B cell (primary cell): ENCODE data around the gene SASH1. TPM values are rescaled to one million over a fixed set of nuclear protein-coding genes. Genes with fewer than 3 reads are reported as not detected.

Source experiments
- ATAC-seq: fragments of 200-7000 bp; cut with Tn5 transposase; one replicate; pipeline ENCODE4 v1.10.0; 2021; ENCODE audit warnings: low read depth, mild to moderate bottlenecking, moderate number of reproducible peaks, moderate library complexity
- CTCF ChIA-PET: fragments of 350-600 bp; sonication (Branson Sonifier 250); formaldehyde crosslinking; loops from one replicate; lab custom pipeline; 2021; ENCODE audit warnings: antibody characterized with exemption, inconsistent platforms; lab: Charles Lee
- POLR2A ChIA-PET: fragments of 350-600 bp; sonication (Branson Sonifier 250); formaldehyde crosslinking; loops from one replicate; lab custom pipeline; 2021; ENCODE audit warnings: antibody characterized with exemption; lab: Charles Lee
- DNase-seq: peaks from one replicate; pipeline ENCODE4 v3.0.0; 2013
- H2AFZ ChIP-seq: 2 replicates; pipeline ENCODE4 v1.6.1; 2012; ENCODE audit warnings: mild to moderate bottlenecking, low read depth, low read length; ENCODE audit not compliant: insufficient read depth, poor library complexity, severe bottlenecking
- H3K27ac ChIP-seq, 2 donors: 1 replicate in 1 of 2; 2 replicates in 1 of 2; pipeline ENCODE4 v1.5.1; 2012 to 2013; ENCODE audit warnings: low read length in 2 of 2, mild to moderate bottlenecking in 2 of 2, moderate library complexity in 1 of 2
- H3K27me3 ChIP-seq, 4 experiments: fragments of 200-600 bp in 1 of 4; sonication (generic) in 1 of 4; replicated peaks in 1 of 4; 1 replicate in 2 of 4; 2 replicates in 2 of 4; pipeline versions ENCODE4 v1.6.1 to v1.7.0; 2013 to 2016; ENCODE audit warnings: low read length in 3 of 4, mild to moderate bottlenecking in 2 of 4, mixed read lengths in 1 of 4, moderate library complexity in 1 of 4; ENCODE audit not compliant: insufficient read depth in 4 of 4, control insufficient read depth in 3 of 4; ENCODE audit errors: control extremely low read depth in 1 of 4
- H3K36me3 ChIP-seq, 2 experiments: replicated peaks in 1 of 2; 1 replicate in 1 of 2; 2 replicates in 1 of 2; pipeline versions ENCODE4 v1.6.1 to v1.7.1; 2013; ENCODE audit warnings: low read length in 1 of 2; ENCODE audit not compliant: insufficient read depth in 2 of 2, control insufficient read depth in 1 of 2; ENCODE audit errors: control extremely low read depth in 1 of 2, extremely low read depth in 1 of 2
- H3K4me1 ChIP-seq, 2 donors: fragments of 200-600 bp in 1 of 2; sonication (generic) in 1 of 2; 1 replicate in 1 of 2; 2 replicates in 1 of 2; pipeline versions ENCODE4 v1.5.1 to v1.6.1; 2013 to 2017; ENCODE audit warnings: low read length in 2 of 2; ENCODE audit not compliant: control insufficient read depth in 2 of 2, insufficient read depth in 2 of 2
- H3K4me2 ChIP-seq: replicated peaks from 2 replicates; pipeline ENCODE3; 2012; ENCODE audit warnings: mild to moderate bottlenecking, low read depth, low read length; ENCODE audit not compliant: poor library complexity, severe bottlenecking
- H3K4me3 ChIP-seq, 5 experiments: fragments of 200-600 bp in 1 of 5; sonication (generic) in 1 of 5; 1 replicate in 3 of 5; 2 replicates in 2 of 5; pipeline versions ENCODE4 v1.5.1 to v1.7.0; 2011 to 2016; ENCODE audit warnings: low read length in 4 of 5, mild to moderate bottlenecking in 4 of 5, low read depth in 2 of 5, control low read depth in 1 of 5, moderate library complexity in 1 of 5; ENCODE audit not compliant: insufficient read depth in 1 of 5; ENCODE audit errors: control extremely low read depth in 1 of 5, extremely low read depth in 1 of 5
- H3K79me2 ChIP-seq: fragments of 200-600 bp; sonication (generic); one replicate; pipeline ENCODE4 v1.6.0; 2016; ENCODE audit warnings: low read length; ENCODE audit not compliant: control insufficient read depth, insufficient read depth
- H3K9ac ChIP-seq: fragments of 200-600 bp; sonication (generic); 2 replicates; pipeline ENCODE4 v1.6.1; 2017; ENCODE audit warnings: mild to moderate bottlenecking, low read length, moderate library complexity
- H3K9me3 ChIP-seq, 3 donors: one replicate each; pipeline versions ENCODE4 v1.6.1 to v1.7.1; 2013; ENCODE audit warnings: low read length in 2 of 3; ENCODE audit not compliant: control insufficient read depth in 2 of 3, insufficient read depth in 1 of 3; ENCODE audit errors: control extremely low read depth in 1 of 3
- H4K20me1 ChIP-seq: 2 replicates; pipeline ENCODE4 v1.6.0; 2012; ENCODE audit warnings: mild to moderate bottlenecking, low read length; ENCODE audit not compliant: insufficient read depth, control insufficient read depth, poor library complexity, severe bottlenecking
- H3K27ac Mint-ChIP-seq: one replicate; pipeline ENCODE4 v1.8.0; 2021; ENCODE audit warnings: mixed read lengths
- H3K27me3 Mint-ChIP-seq: one replicate; pipeline ENCODE4 v1.8.0; 2021; ENCODE audit warnings: mixed read lengths
- H3K4me1 Mint-ChIP-seq: one replicate; pipeline ENCODE4 v1.8.0; 2021; ENCODE audit warnings: mixed read lengths
- H3K4me3 Mint-ChIP-seq: one replicate; pipeline ENCODE4 v1.8.0; 2021; ENCODE audit warnings: mixed read lengths
- H3K9me3 Mint-ChIP-seq: one replicate; pipeline ENCODE4 v1.8.0; 2022; ENCODE audit warnings: mixed read lengths; ENCODE audit not compliant: insufficient read depth
- CTCF ChIP-seq: fragments of 200-600 bp; IDR thresholded peaks from one replicate; pipeline ENCODE4 v1.8.0; 2022; ENCODE audit warnings: antibody characterized with exemption, mild to moderate bottlenecking
- EZH2 ChIP-seq: IDR thresholded peaks from 2 replicates; pipeline ENCODE4 v1.6.1; 2012; ENCODE audit warnings: borderline replicate concordance, low read depth, mild to moderate bottlenecking, moderate library complexity, low read length; ENCODE audit not compliant: insufficient read depth, poor library complexity, severe bottlenecking
- WGBS: methylation state at CpG from one replicate; pipeline ENCODE4 v1.1.5; 2013; ENCODE audit warnings: missing lambda C conversion rate; ENCODE audit not compliant: insufficient coverage; 5-methylcytosine and 5-hydroxymethylcytosine counted together
- intact Hi-C: fragments of 100-400 bp; cut with micrococcal nuclease; formaldehyde crosslinking; loops from one replicate; pipeline ENCODE4 v1.10.0; 2022
- polyA plus RNA-seq: library from polyadenylated mRNA; depleted of rRNA; stranded (reverse); fragments of >200 nt; gene quantifications from 2 replicates; pipeline ENCODE4 v1.2.3, GENCODE V29; 2012
- total RNA-seq, 2 donors: library from RNA; stranded (reverse); fragments of 120-200 nt in 1 of 2; gene quantifications; 1 replicate in 1 of 2; 2 replicates in 1 of 2; pipeline versions ENCODE4 v1.2.3 to v1.2.4, GENCODE V29; 2013 to 2022

Gene SASH1
- total and polyA plus RNA-seq, 2 donors (not counting 1 experiment from before 2014, with no cell fraction given): 0.01 to 0.07 TPM

DNA sequence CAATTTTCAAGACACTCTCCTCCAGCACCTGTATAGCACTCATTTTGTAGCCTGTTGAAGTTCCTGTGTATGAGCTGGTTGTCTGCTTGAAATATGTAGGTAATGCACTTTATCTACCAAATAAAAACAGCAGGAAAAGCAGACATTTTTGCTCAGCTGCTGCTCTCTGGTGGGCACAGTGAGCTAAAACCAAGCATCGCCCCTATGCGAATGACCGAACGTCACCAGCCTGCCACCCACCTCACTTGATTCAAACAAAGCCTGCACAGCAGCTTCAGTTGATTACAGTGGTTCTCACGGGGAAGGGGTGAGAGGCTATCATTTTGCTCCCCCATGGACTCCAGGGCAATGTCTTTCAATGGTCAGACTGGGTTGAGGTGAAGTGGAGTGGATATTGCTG is 185.7 kb downstream of the SASH1 start:
- Histone ChIP-seq H3K4me2 (no peak overlapping the region), H2AFZ (no peak overlapping the region), H3K27ac (no peak overlapping the region), H3K79me2 (no peaks in the 10 kb centered on the region), H3K4me3 (no peak overlapping the region), H3K9ac (no peak overlapping the region), H3K9me3 (no peaks in the 10 kb centered on the region), H4K20me1 (no peaks in the 10 kb centered on the region), H3K36me3 (no peaks in the 10 kb centered on the region), H3K4me1 (no peaks in the 10 kb centered on the region), H3K27me3 (no peaks in the 10 kb centered on the region)
- WGBS: 57% methylated on average over 1 of the region's 5 CpGs
- intact Hi-C loops: no loop called here
- Mint-ChIP-seq H3K9me3 (no peaks in the 10 kb centered on the region), H3K4me3 (no peak overlapping the region), H3K4me1 (peaks cover 18% of the 10 kb centered on the region), H3K27me3 (no peaks in the 10 kb centered on the region), H3K27ac (no peak overlapping the region)
- TF ChIP-seq CTCF: no peak
- no peak for TF ChIP-seq EZH2
- ATAC-seq (no peak), DNase-seq (no peak)
- ChIA-PET POLR2A (no interaction called here), CTCF (no interaction called here)

DNA sequence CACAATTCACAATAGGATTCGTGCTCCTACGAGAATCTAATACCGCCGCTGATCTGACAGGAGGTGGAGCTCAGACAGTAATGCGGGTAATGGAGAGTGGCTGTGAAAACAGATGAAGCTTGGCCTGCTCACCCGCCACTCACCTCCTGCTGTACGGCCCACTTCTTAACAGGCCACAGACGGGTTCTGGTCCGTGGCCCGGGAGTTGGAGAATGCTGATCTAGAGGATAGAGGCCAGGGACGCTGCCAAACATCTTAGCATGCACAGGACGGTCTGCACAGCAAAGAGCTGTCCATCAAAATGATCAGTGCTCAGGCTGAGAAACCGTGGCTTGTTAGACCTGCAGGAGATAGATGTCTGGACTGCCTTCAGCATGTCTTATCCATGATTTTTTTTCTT is 186.4 kb downstream of the SASH1 start:
- Histone ChIP-seq H3K4me3 (no peak overlapping the region), H3K4me2 (no peak overlapping the region), H3K9me3 (no peaks in the 10 kb centered on the region), H4K20me1 (no peaks in the 10 kb centered on the region), H3K79me2 (no peaks in the 10 kb centered on the region), H2AFZ (no peak overlapping the region), H3K4me1 (no peaks in the 10 kb centered on the region), H3K36me3 (no peaks in the 10 kb centered on the region), H3K9ac (no peak overlapping the region), H3K27ac (no peak overlapping the region), H3K27me3 (no peaks in the 10 kb centered on the region)
- Mint-ChIP-seq H3K9me3 (no peaks in the 10 kb centered on the region), H3K27me3 (no peaks in the 10 kb centered on the region), H3K4me3 (no peak overlapping the region), H3K27ac (no peak overlapping the region), H3K4me1 (peaks cover 18% of the 10 kb centered on the region)
- ChIA-PET POLR2A (no interaction called here), CTCF (no interaction called here)
- no peak for ATAC-seq
- no peak for TF ChIP-seq EZH2
- no peak for TF ChIP-seq CTCF
- DNase-seq: no peak
- intact Hi-C loops: no loop called here
- WGBS: 98% methylated on average over 11 of the region's 13 CpGs
